ENCODE data around the gene FMN2.

Gene FMN2

GRCh38 chr1:240350910-240351331 is 259.2 kb downstream of the FMN2 start:
- peaks cover 9% of the 10 kb centered on the region for H3K9me3 Mint-ChIP-seq
- H3K36me3 Mint-ChIP-seq, result no peaks in the 10 kb centered on the region
- H3K27ac Mint-ChIP-seq, result no peak overlapping the region
- no peak overlapping the region for H3K4me3 Mint-ChIP-seq
- H3K27me3 Mint-ChIP-seq, result no peaks in the 10 kb centered on the region
- H3K4me1 Mint-ChIP-seq, result no peaks in the 10 kb centered on the region

DNA sequence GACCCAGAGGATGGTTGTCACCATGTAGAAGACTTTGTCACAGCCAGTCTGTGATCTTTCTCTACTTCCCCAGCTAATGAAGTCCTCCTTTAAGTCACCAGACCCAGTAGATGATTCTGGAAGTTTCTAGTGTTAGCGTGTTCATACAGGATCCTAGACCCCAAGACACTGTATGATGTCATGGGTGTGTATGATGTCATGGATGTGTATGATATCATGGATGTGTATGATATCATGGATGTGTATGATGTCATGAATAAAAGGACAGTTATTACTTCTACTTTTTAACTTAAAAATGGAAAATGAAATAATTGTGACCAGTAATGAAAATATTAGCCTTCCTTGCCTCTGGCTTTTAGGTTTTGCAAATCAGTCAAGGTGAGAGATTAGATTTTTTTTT is 260.0 kb downstream of the FMN2 start:
- H3K27me3 Mint-ChIP-seq, result no peaks in the 10 kb centered on the region
- H3K36me3 Mint-ChIP-seq, result no peaks in the 10 kb centered on the region
- H3K9me3 Mint-ChIP-seq, result peaks cover 9% of the 10 kb centered on the region
- H3K4me1 Mint-ChIP-seq, result no peaks in the 10 kb centered on the region
- no peak overlapping the region for H3K4me3 Mint-ChIP-seq
- no peak overlapping the region for H3K27ac Mint-ChIP-seq

DNA sequence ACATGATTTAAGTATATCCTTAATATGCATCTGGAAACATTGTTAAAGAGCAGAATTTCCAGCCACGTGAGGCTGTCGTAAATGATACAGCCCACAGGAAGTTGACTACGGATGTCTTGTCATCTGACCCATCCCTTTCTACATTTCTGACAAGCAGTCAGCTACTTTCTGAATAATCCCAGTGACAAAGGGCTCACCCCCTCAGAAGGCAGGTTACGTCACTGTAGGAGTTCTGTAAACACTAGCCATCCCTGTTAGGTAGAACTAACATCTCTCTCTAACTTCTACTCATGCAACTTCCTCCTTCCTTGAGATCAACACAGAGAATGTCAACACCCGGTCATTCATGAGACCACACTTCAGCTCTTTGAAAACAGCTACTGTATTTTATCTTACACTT is 261.1 kb downstream of the FMN2 start:
- H3K4me1 Mint-ChIP-seq, result no peaks in the 10 kb centered on the region
- H3K27me3 Mint-ChIP-seq, result no peaks in the 10 kb centered on the region
- no peaks in the 10 kb centered on the region for H3K36me3 Mint-ChIP-seq
- H3K9me3 Mint-ChIP-seq, result peaks cover 9% of the 10 kb centered on the region
- no peak overlapping the region for H3K4me3 Mint-ChIP-seq
- H3K27ac Mint-ChIP-seq, result no peak overlapping the region

GRCh38 chr1:240356568-240356967 is 264.9 kb downstream of the FMN2 start:
- no peaks in the 10 kb centered on the region for H3K36me3 Mint-ChIP-seq
- H3K4me1 Mint-ChIP-seq, result no peaks in the 10 kb centered on the region
- peaks cover 5% of the 10 kb centered on the region for H3K9me3 Mint-ChIP-seq
- H3K27me3 Mint-ChIP-seq, result peaks cover 2% of the 10 kb centered on the region
- no peak overlapping the region for H3K27ac Mint-ChIP-seq
- no peak overlapping the region for H3K4me3 Mint-ChIP-seq

DNA sequence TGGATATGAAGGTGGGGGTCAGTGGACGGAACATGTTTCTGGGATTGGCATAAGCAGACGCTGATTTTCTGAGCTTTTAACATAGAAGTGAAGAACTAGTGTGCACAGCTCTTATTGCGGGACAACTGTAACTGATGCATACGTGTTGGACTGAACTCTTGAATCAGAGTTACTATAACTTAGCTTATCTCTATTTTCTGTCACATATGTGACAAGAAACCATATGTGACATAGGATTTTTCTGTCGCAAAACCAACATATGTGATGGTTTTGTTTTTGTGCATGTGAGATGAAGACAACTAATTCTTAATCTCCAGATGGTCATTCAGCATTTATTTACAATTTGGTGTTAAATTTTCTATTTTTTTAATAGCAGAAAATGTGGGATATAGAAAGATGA is 270.4 kb downstream of the FMN2 start:
- no peaks in the 10 kb centered on the region for H3K4me1 Mint-ChIP-seq
- peaks cover 2% of the 10 kb centered on the region for H3K27me3 Mint-ChIP-seq
- no peak overlapping the region for H3K27ac Mint-ChIP-seq
- no peak overlapping the region for H3K4me3 Mint-ChIP-seq
- H3K9me3 Mint-ChIP-seq, result no peaks in the 10 kb centered on the region
- no peaks in the 10 kb centered on the region for H3K36me3 Mint-ChIP-seq

GRCh38 chr1:240362826-240363225 is 271.1 kb downstream of the FMN2 start:
- H3K27me3 Mint-ChIP-seq, result peaks cover 2% of the 10 kb centered on the region
- H3K27ac Mint-ChIP-seq, result no peak overlapping the region
- H3K4me3 Mint-ChIP-seq, result no peak overlapping the region
- no peaks in the 10 kb centered on the region for H3K4me1 Mint-ChIP-seq
- H3K36me3 Mint-ChIP-seq, result no peaks in the 10 kb centered on the region
- no peaks in the 10 kb centered on the region for H3K9me3 Mint-ChIP-seq

DNA sequence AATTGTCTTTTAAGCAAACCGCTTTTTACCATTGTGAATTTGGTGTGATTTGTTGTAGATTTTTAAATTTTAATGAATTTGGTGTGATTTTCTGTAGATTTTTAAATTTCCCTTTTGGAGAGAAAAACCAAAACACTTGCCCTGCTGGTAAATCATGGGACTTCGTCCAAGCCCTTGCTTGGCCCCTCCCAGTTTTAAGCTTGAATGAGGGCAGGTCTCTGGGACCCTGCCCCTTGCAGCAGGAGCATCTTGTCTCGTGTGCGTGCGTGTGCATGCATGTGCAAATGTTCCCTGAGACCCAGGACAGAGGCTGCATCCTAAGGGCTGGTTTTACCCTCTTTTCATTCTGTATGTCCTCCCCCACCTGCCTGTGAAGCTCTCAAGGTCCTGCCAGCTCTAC is 271.6 kb downstream of the FMN2 start:
- no peak overlapping the region for H3K4me3 Mint-ChIP-seq
- peaks cover under 1% of the 10 kb centered on the region for H3K27me3 Mint-ChIP-seq
- H3K27ac Mint-ChIP-seq, result no peak overlapping the region
- H3K9me3 Mint-ChIP-seq, result no peaks in the 10 kb centered on the region
- no peaks in the 10 kb centered on the region for H3K36me3 Mint-ChIP-seq
- H3K4me1 Mint-ChIP-seq, result no peaks in the 10 kb centered on the region

- Mint-ChIP-seq H3K27me3 (no peaks in the 10 kb centered on the region), H3K27ac (no peak overlapping the region), H3K4me1 (no peaks in the 10 kb centered on the region), H3K9me3 (no peaks in the 10 kb centered on the region), H3K4me3 (no peak overlapping the region), H3K36me3 (no peaks in the 10 kb centered on the region)
Measured at GRCh38 chr1:240363914-240364313, 272.2 kb downstream of the FMN2 start.

GRCh38 chr1:240366636-240367035 is 275.0 kb downstream of the FMN2 start:
- Mint-ChIP-seq H3K36me3 (no peaks in the 10 kb centered on the region), H3K27me3 (no peaks in the 10 kb centered on the region), H3K27ac (no peak overlapping the region), H3K4me3 (no peak overlapping the region), H3K4me1 (no peaks in the 10 kb centered on the region), H3K9me3 (no peaks in the 10 kb centered on the region)

DNA sequence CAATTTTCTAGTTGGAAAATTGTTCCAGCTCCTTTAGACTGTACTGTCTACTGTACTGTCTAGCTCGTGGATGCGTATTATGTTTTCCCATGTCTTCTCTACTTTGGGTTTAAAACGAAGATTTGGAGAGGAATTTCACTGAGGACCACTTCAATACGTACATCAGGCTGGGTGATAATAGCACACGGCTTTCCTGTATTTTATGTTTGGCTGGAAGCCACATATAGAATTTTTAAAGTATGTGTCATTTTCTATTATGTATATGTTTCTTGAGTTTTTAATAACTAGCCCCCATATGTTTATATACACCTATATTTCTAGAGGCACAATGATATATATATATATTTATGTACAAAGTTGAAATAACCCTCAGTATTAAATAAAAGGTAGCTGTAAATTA is 293.9 kb downstream of the FMN2 start:
- Mint-ChIP-seq H3K9me3 (peaks cover 1% of the 10 kb centered on the region), H3K27me3 (no peaks in the 10 kb centered on the region), H3K4me1 (no peaks in the 10 kb centered on the region), H3K27ac (no peak overlapping the region), H3K36me3 (no peaks in the 10 kb centered on the region), H3K4me3 (no peak overlapping the region)

- H3K27me3 Mint-ChIP-seq, result no peaks in the 10 kb centered on the region
- H3K4me3 Mint-ChIP-seq, result no peak overlapping the region
- H3K9me3 Mint-ChIP-seq, result no peaks in the 10 kb centered on the region
- H3K36me3 Mint-ChIP-seq, result no peaks in the 10 kb centered on the region
- no peak overlapping the region for H3K27ac Mint-ChIP-seq
- no peaks in the 10 kb centered on the region for H3K4me1 Mint-ChIP-seq
Measured at GRCh38 chr1:240385985-240386978, 294.6 kb downstream of the FMN2 start.

- H3K27me3 Mint-ChIP-seq, result no peaks in the 10 kb centered on the region
- H3K4me1 Mint-ChIP-seq, result no peaks in the 10 kb centered on the region
- no peaks in the 10 kb centered on the region for H3K36me3 Mint-ChIP-seq
- no peak overlapping the region for H3K4me3 Mint-ChIP-seq
- H3K9me3 Mint-ChIP-seq, result no peaks in the 10 kb centered on the region
- H3K27ac Mint-ChIP-seq, result no peak overlapping the region
Measured at GRCh38 chr1:240387051-240387450, 295.4 kb downstream of the FMN2 start.

DNA sequence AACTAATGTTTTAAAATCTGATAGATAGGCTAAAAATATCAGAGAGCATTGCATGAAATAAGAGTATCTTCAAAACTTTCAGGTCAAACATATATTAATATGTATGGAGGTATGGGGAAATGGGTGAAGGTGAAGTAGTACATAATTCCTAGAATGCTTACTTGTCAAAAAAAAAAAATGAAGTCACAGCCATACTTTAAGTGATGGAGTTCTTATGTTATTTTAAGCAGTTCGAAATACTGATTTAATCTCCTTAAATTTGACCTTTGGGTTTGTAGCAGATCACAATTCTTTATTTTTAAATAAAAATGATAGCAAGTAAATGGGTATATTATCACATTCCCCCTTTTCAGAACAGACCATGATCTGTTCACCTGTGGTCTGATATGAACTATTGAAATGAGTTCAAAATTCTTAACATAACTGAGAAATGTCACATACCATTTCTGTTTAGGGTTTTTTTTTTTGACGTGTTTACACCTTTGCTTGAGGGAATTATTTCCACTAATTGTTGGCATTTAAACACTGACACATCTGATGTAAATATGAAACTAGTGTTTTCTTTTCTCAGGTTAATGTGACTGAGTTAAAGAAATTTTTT is 300.1 kb downstream of the FMN2 start:
- H3K27me3 Mint-ChIP-seq, result no peaks in the 10 kb centered on the region
- no peak overlapping the region for H3K27ac Mint-ChIP-seq
- no peaks in the 10 kb centered on the region for H3K4me1 Mint-ChIP-seq
- no peaks in the 10 kb centered on the region for H3K36me3 Mint-ChIP-seq
- H3K4me3 Mint-ChIP-seq, result no peak overlapping the region
- no peaks in the 10 kb centered on the region for H3K9me3 Mint-ChIP-seq

DNA sequence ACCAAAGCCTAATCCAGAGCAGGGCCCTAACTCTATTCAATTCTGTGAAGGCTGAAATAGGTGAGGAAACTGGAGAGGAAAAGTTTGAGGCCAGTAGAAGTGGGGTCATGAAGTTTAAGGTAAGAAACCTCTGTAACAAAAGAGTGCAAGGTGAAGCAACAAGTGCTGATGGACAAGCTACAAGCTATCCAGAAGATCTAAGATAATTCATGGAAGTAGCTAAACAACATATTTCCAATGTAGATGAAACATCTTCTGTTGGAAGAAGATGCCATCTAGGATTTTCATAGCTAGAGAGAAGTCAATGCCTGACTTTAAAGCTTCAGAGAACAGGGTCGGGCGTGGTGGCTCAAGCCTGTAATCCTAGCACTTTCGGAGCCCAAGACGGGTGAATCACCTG is 302.7 kb downstream of the FMN2 start:
- H3K9me3 Mint-ChIP-seq, result peaks cover 5% of the 10 kb centered on the region
- H3K4me1 Mint-ChIP-seq, result no peaks in the 10 kb centered on the region
- no peak overlapping the region for H3K27ac Mint-ChIP-seq
- no peak overlapping the region for H3K4me3 Mint-ChIP-seq
- H3K27me3 Mint-ChIP-seq, result no peaks in the 10 kb centered on the region
- H3K36me3 Mint-ChIP-seq, result no peaks in the 10 kb centered on the region

DNA sequence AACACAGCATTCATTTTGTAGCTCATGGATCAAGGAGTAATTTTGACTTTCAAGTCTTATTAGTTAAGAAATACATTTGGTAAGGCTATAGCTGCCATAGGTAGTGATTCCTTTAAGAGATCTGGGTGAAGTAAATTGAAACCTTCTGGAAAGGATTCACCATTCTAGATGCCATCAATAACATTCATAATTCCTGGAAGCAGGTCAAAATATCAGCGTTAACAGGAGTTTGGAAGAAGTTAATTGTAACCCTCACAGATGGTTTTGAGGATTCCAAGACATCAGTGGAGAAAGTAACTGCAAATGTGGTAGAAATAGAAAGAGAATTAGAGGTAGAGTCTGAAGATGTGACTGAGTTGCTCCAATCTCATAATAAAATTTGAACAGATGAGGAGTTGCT is 303.7 kb downstream of the FMN2 start:
- no peaks in the 10 kb centered on the region for H3K4me1 Mint-ChIP-seq
- no peak overlapping the region for H3K27ac Mint-ChIP-seq
- H3K9me3 Mint-ChIP-seq, result peaks cover 5% of the 10 kb centered on the region
- H3K4me3 Mint-ChIP-seq, result no peak overlapping the region
- no peaks in the 10 kb centered on the region for H3K27me3 Mint-ChIP-seq
- no peaks in the 10 kb centered on the region for H3K36me3 Mint-ChIP-seq

DNA sequence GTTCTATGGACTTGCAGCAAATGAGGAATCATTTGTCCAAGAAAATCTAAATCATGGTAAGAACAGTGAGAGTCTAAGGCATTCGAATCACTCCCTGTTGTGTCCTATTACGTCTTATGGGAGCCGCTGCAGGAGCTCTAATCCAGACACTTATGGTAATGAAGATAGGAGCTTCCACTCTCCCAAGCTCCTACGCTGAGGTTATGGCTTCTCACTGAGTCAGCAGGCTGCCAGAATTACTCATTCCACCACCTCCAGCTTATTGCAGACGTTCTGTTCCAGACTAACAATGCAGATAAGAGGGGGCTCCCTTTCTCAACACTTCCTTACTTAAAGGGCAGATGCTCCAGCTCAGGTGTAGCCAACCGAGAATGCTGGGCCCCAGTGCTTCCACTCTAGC is 307.7 kb downstream of the FMN2 start:
- Mint-ChIP-seq H3K27ac (no peak overlapping the region), H3K4me1 (no peaks in the 10 kb centered on the region), H3K9me3 (peaks cover 5% of the 10 kb centered on the region), H3K27me3 (no peaks in the 10 kb centered on the region), H3K4me3 (no peak overlapping the region), H3K36me3 (no peaks in the 10 kb centered on the region)
